Adrenal gland (tissue), 5 donors: Measurements from ENCODE around the gene BHLHE40.
"Not testable (repeated sequence)": the region's sequence is repeated elsewhere in the genome, so short reads cannot be mapped to it uniquely, and the experiment has no call there.

ENCODE experiments used
- POLR2A ChIP-seq, 2 donors: fragments of 450-650 bp; IDR thresholded peaks; one replicate each; pipeline ENCODE4 v1.6.1; 2017; ENCODE audit warnings: antibody characterized with exemption in 2 of 2, mild to moderate bottlenecking in 2 of 2, moderate library complexity in 1 of 2
- TF ChIP-seq, protein P1 (sequence below), 6 experiments: fragments of 450-650 bp in 4 of 6; fragments of 200-600 bp in 2 of 6; sonication (generic) in 1 of 6; IDR thresholded peaks; 1 replicate in 5 of 6; 2 replicates in 1 of 6; pipeline versions ENCODE4 v1.5.1 to v1.8.0; 2016 to 2021; ENCODE audit warnings: antibody characterized with exemption in 6 of 6, mild to moderate bottlenecking in 2 of 6, moderate library complexity in 1 of 6
- donor health status: DM: no; HTN: no; CAD: no.

DNA sequence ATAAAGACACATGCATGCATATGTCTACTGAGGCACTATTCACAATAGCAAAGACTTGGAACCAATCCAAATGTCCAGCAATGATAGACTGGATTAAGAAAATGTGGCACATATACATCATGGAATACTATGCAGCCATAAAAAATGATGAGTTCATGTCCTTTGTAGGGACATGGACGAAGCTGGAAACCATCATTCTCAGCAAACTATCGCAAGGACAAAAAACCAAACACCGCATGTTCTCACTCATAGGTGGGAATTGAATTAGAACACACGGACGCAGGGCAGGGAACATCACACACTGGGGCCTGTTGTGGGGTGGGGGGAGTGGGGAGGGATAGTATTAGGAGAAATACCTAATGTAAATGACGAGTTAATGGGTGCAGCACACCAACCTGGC, 7.8 kb upstream of the BHLHE40 start:
- TF ChIP-seq, protein P1, sequence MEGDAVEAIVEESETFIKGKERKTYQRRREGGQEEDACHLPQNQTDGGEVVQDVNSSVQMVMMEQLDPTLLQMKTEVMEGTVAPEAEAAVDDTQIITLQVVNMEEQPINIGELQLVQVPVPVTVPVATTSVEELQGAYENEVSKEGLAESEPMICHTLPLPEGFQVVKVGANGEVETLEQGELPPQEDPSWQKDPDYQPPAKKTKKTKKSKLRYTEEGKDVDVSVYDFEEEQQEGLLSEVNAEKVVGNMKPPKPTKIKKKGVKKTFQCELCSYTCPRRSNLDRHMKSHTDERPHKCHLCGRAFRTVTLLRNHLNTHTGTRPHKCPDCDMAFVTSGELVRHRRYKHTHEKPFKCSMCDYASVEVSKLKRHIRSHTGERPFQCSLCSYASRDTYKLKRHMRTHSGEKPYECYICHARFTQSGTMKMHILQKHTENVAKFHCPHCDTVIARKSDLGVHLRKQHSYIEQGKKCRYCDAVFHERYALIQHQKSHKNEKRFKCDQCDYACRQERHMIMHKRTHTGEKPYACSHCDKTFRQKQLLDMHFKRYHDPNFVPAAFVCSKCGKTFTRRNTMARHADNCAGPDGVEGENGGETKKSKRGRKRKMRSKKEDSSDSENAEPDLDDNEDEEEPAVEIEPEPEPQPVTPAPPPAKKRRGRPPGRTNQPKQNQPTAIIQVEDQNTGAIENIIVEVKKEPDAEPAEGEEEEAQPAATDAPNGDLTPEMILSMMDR (IDR thresholded peaks at IDR 0.05): not testable (repeated sequence)
- not testable (repeated sequence) for TF ChIP-seq POLR2A (IDR thresholded peaks at IDR 0.05)
